Ectodermal cell (in vitro differentiated cells): ENCODE data around the gene TSPAN14.

Source experiments
- H3K27ac ChIP-seq: 2 replicates; pipeline ENCODE4 v1.7.0; 2013; ENCODE audit warnings: mild to moderate bottlenecking, low read depth, low read length; ENCODE audit not compliant: insufficient read depth, poor library complexity, severe bottlenecking
- H3K27me3 ChIP-seq: 2 replicates; pipeline ENCODE4 v1.7.0; 2013; ENCODE audit warnings: mild to moderate bottlenecking, low read length; ENCODE audit not compliant: insufficient read depth, control insufficient read depth, poor library complexity, severe bottlenecking
- H3K36me3 ChIP-seq: one replicate; pipeline ENCODE4 v1.7.0; 2013; ENCODE audit warnings: low read length; ENCODE audit not compliant: control insufficient read depth, insufficient read depth
- H3K4me1 ChIP-seq: one replicate; pipeline ENCODE4 v1.7.0; 2013; ENCODE audit warnings: low read length; ENCODE audit not compliant: control insufficient read depth, insufficient read depth
- H3K4me3 ChIP-seq: 2 replicates; pipeline ENCODE4 v1.7.0; 2013; ENCODE audit warnings: low read depth, low read length, control low read depth; ENCODE audit not compliant: insufficient read depth
- H3K9me3 ChIP-seq: 2 replicates; pipeline ENCODE4 v1.7.0; 2013; ENCODE audit warnings: mild to moderate bottlenecking, low read length, moderate library complexity; ENCODE audit not compliant: control insufficient read depth
- WGBS, 2 experiments: methylation state at CpG; one replicate each; pipeline ENCODE4 v1.1.7; 2013; ENCODE audit warnings: missing lambda C conversion rate in 2 of 2; 5-methylcytosine and 5-hydroxymethylcytosine counted together

The TSPAN14 gene

DNA sequence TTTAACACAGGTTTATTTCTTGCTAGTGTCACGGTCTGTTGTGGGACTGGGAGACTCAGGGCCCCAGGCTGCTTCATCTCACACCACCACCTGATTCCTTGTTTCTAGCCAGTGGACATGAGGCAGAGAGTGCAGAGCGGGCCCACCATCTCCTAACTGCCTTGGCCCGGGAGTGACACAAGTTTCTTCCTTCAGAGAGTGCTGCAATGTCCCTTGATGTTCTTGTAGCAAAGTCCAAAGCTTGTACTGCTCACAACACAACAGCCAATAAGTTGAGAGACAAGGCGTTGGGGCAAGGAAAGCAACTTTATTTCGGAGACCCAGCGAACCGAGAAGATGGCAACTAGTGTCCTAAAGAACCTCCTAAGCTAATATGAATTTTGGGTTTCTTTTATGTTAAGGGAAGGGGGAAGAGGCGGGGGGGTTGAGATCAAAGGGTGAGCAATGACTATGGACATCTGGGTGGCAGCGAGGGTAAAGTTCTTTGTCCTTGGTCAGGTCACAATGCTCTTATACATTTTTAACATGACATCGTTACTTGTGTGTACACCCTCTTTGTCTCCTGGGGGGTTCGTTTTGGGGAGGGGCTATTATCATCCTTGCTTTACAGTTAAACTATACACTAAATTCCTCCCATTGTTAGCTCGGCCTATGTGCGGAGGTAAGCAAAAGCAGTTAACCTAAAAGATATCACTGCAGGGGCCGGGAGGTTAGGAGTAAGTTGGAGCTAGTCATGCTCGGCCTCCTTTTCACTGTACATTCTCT lies 115.2 kb downstream of the TSPAN14 start:
- WGBS, 2 experiments: 91% methylated on average over 13 to 15 of the region's 15 CpGs
- Histone ChIP-seq H3K4me3 (no peak overlapping the region), H3K36me3 (no peaks in the 10 kb centered on the region), H3K27me3 (no peaks in the 10 kb centered on the region), H3K27ac (no peak overlapping the region), H3K4me1 (no peaks in the 10 kb centered on the region), H3K9me3 (no peaks in the 10 kb centered on the region)

DNA sequence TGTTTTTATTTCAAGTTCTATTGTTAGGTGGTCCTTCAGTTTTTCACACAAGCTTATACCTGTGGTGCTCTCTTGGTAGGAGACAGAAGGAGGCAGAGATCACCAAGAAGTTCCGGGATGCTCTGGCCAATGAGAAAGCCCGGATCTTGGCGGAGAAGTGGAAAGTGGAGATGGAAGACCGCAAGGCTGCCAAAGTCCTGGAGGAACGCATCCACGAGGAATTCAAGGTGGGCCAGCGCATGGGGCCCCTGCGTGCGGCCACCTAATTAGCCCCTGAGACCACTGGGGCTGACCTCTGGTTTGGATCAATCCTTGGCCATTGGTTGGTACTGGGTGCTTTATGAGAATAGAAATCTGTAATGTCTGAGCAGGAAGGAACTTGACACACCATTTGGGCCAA lies 117.2 kb downstream of the TSPAN14 start:
- no peaks in the 10 kb centered on the region for H3K9me3 ChIP-seq
- H3K27ac ChIP-seq: no peak overlapping the region
- H3K27me3 ChIP-seq: no peaks in the 10 kb centered on the region
- H3K4me1 ChIP-seq: no peaks in the 10 kb centered on the region
- WGBS, 2 experiments: 95 to 97% methylated on average over 9 of the region's 9 CpGs
- H3K36me3 ChIP-seq: no peaks in the 10 kb centered on the region
- no peak overlapping the region for H3K4me3 ChIP-seq

DNA sequence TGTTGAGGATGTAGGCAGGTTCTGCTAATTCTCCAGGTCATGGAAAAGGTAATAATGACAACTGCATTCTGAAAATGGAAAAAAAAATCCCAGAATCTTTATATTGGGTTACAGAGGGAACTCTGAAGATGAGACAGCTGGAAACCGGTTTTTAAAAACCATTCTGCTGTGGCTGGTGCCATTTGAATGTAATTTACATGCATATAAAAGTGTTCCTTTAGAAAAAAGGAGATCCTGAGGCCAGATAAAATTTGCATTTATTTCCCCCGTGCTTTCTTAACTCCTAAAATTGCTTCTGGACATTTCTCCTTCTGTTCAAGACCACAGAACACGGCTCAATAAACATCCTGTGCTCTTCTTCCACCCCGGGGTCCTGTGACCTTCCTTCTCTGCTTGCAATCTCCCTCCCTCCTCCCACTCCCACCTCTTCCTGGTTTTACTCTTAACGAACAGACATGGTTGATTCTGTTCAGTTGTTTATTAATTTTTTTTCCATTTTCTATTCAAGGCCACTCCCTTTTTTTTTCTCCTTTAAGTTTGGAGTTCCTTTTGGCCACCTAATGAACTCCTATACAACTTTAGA lies 125.2 kb downstream of the TSPAN14 start:
- no peak overlapping the region for H3K4me3 ChIP-seq
- no peaks in the 10 kb centered on the region for H3K27me3 ChIP-seq
- no peak overlapping the region for H3K27ac ChIP-seq
- no peaks in the 10 kb centered on the region for H3K36me3 ChIP-seq
- no peaks in the 10 kb centered on the region for H3K4me1 ChIP-seq
- no peaks in the 10 kb centered on the region for H3K9me3 ChIP-seq
- 73 to 76% methylated on average over 5 of the region's 5 CpGs for WGBS, 2 experiments

DNA sequence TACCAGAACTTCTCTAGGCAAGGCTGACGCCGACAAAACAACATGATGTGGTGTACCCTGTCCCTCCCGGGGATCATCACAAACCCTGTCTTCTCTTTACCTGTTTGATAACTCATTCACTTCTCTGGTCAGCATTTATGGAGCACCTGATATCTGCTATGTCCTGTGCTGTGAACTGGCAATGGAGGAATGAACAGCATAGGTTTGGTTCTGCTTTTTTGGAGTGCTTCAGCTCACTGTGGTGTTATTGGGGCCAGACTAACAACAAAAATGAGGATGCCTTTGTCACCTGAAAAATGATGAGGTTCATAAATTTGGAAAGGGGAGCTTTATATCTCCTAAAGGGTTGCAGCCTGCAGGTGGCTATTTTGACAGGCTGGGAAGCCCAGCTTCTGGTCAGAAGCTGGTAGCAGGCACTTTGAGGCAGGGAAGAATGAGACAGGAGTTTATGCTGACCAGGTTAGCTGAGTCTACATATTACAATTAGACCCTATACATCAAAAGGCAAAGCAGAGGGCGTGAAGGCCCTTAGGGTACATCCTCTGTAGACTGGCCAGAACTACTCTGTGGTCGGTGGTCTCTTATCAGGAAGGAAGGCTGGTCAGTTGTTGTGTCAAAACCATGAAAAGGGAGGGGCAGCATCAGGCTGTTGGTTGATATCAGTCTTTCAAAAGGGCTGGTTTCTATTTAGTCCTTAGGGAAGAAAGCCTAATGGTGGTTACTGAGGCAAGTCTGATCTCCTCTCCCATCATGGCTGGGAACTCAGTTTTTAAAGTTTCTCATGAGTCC lies 125.9 kb downstream of the TSPAN14 start:
- no peaks in the 10 kb centered on the region for H3K36me3 ChIP-seq
- H3K9me3 ChIP-seq: no peaks in the 10 kb centered on the region
- no peak overlapping the region for H3K4me3 ChIP-seq
- 89 to 95% methylated on average over 5 of the region's 5 CpGs for WGBS, 2 experiments
- no peaks in the 10 kb centered on the region for H3K4me1 ChIP-seq
- no peaks in the 10 kb centered on the region for H3K27me3 ChIP-seq
- H3K27ac ChIP-seq: no peak overlapping the region

DNA sequence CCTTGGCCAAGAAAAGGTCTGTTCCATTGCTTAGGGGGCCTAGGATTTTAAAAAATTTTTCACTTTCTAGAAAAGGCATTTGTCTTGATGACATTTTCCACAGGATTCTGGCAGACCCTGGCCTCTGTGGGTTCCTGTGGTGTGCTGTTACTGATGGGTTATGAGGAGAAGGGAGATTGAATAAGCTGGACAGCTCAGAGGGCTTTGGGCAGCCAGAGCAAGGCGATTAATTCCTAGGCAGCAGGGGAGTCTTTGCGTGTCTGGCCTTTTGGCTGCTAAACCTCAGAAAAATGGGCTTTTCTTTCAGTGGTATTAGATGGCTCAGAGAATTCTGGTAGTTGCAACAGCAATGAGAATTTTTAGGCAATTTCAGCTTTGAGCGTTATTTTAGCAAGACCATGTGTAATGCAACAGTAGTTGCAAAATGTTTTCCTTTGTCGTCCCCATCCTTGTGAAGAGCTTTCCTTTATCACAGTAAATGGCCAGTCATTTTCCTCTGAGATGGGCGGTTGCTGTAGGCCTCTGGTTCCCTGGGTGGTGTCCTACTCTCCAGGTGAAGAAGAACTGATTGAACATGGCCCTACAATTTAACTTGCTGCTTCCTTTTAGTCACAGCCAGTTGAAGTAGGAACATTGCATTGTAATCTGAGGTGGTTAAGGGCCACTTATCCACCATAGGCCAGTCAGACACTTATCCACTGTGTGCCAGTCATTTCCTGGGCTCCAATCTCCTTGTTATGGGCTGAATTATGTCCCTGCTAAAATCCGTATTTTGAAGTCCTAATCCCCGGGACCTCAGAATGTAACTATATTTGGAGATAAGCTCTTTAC lies 126.7 kb downstream of the TSPAN14 start:
- WGBS, 2 experiments: 88 to 91% methylated on average over 7 of the region's 7 CpGs
- H3K27ac ChIP-seq: no peak overlapping the region
- H3K4me1 ChIP-seq: no peaks in the 10 kb centered on the region
- no peaks in the 10 kb centered on the region for H3K36me3 ChIP-seq
- H3K27me3 ChIP-seq: no peaks in the 10 kb centered on the region
- H3K9me3 ChIP-seq: no peaks in the 10 kb centered on the region
- H3K4me3 ChIP-seq: no peak overlapping the region

DNA sequence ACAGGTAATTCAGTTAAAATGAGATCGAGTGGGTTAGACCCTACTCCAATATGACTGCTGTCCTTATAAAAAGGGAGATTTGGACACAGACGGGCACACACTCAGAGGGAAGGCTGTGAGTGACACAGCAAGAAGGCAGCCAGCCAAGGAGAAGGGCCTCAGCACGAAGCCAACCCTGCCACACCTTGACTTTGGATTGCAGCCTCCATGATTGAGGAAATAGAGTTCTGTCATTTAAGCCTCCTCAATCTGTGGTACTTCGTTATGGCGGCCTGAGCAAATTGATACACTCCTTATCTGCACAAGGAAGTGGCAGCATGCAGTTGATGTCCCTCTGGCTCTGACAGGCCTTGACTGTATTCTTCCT lies 127.3 kb downstream of the TSPAN14 start:
- WGBS, 2 experiments: 95% methylated on average over 5 of the region's 5 CpGs
- no peak overlapping the region for H3K27ac ChIP-seq
- no peak overlapping the region for H3K4me3 ChIP-seq
- H3K36me3 ChIP-seq: no peaks in the 10 kb centered on the region
- no peaks in the 10 kb centered on the region for H3K9me3 ChIP-seq
- H3K4me1 ChIP-seq: no peaks in the 10 kb centered on the region
- H3K27me3 ChIP-seq: no peaks in the 10 kb centered on the region

DNA sequence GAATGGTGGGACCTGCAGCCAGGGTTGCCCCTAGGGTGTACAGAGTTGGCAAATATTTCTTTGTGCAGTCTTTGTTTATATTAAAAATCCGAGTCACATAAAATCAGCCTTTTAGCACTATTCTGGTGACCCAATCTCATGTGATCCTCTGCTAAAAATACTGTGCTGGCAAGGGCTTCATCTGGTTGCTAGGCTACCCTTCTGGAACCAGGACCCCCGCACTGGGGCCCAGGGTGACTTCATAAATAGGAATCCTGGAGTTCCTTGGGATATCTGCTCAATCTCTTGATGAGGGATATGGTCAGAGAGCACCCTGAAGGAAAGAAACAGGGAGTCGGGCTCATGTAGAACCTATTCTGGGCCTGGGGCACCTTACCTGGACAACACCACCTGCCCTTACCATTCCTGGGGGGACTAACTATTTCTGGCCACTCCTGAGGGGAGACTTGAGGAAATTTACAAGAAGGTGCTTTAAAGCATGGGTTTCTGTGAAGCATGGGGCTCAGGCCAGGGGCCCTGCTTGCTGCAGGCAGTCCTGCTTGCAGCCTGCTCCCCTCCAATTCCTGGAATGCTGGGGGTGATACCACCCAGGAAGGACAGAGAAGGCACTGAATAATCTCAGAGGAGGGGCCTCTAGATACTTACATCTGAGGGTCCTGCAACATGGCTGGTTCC lies 128.3 kb downstream of the TSPAN14 start:
- WGBS, 2 experiments: 91 to 94% methylated on average over 3 of the region's 3 CpGs
- H3K27ac ChIP-seq: no peak overlapping the region

More for the DNA sequence above, 128.3 kb downstream of the TSPAN14 start:
- Histone ChIP-seq H3K36me3 (no peaks in the 10 kb centered on the region), H3K4me1 (no peaks in the 10 kb centered on the region), H3K4me3 (no peak overlapping the region), H3K27me3 (no peaks in the 10 kb centered on the region), H3K9me3 (no peaks in the 10 kb centered on the region)
